Measurements from ENCODE around the gene WASF1.
A peak's percentile ranks its signal among the peaks of the same experiment; 100 is the strongest.
"Not testable (repeated sequence)": the region's sequence is repeated elsewhere in the genome, so short reads cannot be mapped to it uniquely, and the experiment has no call there.

WASF1 gene

GRCh38 chr6:110173506-110174132, 5.9 kb downstream of the WASF1 start:
- no peak for DNase-seq (ENCODE audit: low read depth)

DNA sequence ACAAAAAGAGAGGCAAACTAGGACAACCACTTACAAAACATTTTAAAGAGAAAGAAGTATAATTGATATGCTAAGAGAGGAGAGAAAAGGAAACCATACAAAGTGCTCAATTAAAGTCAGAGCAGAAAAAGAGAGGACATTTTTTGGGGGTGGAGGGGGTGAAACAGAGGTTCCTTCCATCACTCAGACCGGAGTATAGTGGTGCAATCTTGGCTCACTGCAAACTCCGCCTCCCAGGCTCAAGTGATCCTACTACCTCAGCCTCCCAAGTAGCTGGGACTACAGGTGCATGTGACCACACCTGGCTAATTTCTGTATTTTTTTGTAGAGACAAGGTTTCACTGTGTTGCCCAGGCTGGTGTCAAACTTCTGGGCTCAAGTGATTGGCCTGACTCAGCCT, 9.4 kb downstream of the WASF1 start:
- DNase-seq (ENCODE audit: low read depth): no peak

DNA sequence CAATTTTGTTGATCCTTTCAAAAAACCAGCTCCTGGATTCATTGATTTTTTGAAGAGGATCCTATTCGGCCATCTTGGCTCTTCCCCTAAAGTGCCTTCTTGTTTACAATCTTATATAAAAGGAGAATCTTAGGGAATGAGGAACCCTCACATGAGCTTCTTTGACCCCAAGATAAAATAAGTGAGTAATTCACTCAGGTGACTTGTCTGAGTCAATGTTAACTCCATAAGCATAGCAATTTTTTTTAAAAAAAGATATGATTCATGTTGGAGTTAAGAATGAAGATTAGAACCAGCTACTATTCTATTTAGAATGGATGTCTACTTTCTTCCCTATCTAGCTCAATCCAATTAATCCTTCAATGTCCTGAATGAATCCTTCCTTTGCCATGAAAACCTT, 21.0 kb downstream of the WASF1 start:
- no peak for DNase-seq (ENCODE audit: low read depth)

GRCh38 chr6:110147870-110148269, 31.6 kb downstream of the WASF1 start:
- DNase-seq (ENCODE audit: low read depth): no peak

DNA sequence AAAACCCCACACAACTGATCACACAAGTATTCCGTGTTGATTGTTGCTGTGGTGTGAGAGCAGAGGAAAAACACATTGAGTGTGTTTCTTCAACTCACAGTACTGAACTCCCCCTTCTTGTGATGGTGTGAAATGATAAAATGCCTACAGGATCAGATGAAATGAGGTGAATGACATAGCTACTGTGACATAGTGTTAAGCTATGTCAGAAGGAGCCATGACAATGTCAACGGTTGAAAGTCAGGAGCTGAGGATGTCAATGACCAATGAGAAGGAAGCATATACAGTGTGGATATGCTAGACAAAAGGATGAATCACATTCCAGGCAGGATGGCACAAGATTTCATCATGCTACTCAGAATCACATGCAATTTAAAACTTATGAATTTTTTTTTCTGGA, 38.8 kb downstream of the WASF1 start:
- DNase-seq (ENCODE audit: low read depth): peak; percentile 16

DNA sequence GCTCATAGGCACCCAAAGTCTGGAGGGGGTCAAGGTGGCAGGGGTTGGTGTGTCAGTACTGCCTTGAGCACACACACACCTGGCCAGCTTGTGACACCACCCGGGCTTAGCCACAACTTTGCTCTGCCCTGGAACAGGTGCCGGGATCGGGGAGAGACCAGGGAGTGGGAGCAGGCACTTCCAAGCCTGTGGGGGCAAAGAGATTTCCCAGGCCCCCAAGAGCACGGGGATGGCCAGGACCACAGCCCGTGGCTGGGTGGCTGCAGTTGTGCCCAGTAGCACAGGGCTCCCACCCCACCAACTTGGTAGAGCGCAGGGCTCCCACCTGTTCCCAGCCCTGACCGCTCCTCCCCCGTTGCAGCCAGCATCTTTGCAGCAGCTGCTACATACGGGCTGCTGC, 40.4 kb downstream of the WASF1 start:
- DNase-seq (ENCODE audit: low read depth): no peak

DNA sequence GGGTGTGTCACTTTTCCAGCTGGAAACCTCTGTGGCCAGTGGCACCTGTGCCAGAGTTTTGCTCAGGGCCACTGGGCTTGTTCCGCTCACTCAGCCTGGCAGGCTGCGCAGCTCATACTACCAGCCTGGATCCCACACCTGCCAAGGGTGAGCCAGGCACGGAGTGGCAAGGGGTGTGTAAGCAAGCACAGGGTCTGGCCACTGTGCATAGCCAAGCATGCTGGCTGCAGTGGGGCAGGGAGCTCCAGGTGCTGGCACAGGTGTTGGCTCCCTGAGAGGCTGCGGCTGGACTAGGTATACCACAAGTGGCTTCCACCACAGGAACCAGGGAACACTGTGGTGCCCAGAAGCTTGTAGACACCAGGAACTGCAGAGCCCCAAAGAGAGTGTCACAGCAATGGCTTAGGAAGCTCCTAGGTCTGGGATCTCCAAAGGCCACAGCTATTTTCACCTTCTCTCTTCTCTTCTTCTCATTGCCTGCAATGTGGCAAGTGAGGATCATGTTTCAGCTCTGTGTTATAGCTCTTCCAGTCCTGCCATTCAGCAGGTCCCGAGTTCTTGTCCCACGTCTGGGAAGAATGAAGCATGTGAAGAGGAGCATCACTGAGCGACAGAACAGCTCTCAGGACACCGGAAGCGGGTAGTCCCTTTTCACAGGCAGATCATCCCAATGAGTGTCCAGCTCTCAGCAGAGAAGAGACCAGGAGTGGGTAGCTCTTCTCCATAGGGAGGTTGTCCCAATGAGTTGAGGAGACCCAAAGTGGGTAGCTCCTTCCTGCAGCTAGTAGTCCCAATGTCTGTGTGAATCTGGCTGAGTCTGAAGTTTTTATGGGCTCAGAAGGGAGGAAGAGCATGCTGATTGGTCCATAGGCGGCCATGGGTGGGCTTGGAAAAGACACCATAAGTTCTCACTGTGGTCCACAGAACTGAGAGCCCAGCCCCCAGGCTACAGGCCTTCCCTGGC, 41.3 kb downstream of the WASF1 start:
- DNase-seq (ENCODE audit: low read depth): no peak

GRCh38 chr6:110130362-110130761, 49.1 kb downstream of the WASF1 start:
- no peak for DNase-seq (ENCODE audit: low read depth)

DNA sequence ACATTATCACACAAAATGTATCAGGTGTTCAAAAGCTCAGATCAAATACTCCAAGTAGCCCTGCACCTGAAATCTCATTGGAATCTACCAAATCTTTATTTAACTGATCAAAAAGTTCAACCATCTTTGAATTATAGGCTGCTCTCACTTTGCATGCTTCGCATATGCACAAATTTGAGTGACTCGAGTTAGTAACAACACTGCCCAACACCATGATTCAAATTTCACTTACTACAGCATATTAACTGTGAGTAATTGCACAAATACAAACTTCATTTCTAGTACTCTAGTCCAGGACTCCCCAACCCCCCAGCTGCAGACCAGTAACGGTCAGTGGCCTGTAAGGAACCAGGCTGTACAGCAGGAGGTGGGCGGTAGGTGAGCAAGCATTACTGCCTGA, 51.1 kb downstream of the WASF1 start:
- DNase-seq (ENCODE audit: low read depth): no peak

GRCh38 chr6:110125361-110125760, 54.1 kb downstream of the WASF1 start:
- DNase-seq (ENCODE audit: low read depth): no peak

DNA sequence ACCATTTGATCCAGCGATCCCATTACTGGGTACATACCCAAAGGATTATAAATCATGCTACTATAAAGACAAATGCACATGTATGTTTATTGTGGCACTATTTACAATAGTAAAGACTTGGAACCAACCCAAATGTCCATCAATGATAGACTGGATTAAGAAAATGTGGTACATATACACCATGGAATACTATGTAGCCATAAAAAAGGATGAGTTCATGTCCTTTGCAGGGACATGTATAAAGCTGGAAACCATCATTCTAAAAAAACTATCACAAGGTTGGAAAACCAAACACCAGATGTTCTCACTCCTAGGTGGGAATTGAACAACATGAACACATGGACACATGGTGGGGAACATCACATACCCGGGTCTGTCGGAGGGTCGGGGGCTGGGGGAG, 57.8 kb downstream of the WASF1 start:
- DNase-seq (ENCODE audit: low read depth): not testable (repeated sequence)

DNA sequence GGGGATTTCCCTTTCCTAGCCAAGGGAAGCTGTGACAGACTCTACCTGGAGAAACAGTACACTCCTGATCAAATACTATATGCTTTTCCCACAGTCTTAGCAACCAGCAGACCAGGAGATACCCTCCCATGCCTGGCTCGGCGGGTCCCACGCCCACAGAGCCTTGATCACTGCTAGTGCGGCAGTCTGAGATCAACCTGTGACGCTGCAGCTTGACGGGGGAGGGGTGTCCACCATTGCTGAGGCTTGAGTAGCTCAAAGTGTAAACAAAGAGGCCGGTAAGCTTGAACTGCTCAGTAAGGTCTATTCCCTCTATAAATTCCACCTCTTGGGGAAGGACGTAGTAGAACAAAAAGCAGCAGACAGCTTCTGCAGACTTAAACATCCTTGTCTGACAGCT, 63.2 kb downstream of the WASF1 start:
- no peak for DNase-seq (ENCODE audit: low read depth)

DNA sequence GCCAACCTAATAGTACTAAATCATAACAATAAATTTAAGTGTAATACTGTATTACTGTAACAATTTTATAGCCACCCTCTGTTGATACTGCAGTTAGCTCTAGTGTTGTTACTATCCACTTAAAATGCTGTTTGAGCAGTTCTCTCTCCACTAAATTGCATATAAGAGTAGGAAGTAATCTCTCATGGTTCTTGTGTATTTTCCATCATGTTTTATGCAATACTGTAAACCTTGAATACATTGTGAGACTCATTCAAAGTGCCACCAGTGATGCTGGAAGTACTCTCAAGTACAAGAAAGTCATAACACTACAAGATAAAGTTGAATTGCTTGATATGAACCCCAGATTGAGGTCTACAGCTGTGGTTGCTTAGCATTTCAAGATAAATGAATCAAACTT, 65.5 kb downstream of the WASF1 start:
- no peak for DNase-seq (ENCODE audit: low read depth)

DNA sequence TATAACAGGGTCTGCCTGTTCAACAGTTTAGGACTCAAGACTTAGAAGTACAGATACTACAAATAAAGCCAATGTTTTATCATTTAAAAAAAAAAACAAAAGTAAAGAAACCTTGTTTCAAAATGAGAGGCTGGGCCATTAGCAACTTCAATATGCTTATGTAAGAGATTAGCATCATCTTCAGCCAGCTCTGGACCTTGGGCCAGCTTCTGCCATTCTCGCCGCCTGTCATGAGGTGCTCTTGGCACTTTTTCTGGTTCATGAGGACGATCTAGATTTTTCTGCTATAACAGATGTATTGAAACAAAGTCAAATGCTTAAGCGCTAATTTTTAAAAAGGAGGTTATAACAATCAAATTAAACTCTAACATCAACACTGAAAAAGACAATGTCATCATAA, 74.2 kb downstream of the WASF1 start:
- DNase-seq (ENCODE audit: low read depth): no peak

- DNase-seq (ENCODE audit: low read depth): no peak
Observed at GRCh38 chr6:110103260-110103659, 76.2 kb downstream of the WASF1 start.

DNA sequence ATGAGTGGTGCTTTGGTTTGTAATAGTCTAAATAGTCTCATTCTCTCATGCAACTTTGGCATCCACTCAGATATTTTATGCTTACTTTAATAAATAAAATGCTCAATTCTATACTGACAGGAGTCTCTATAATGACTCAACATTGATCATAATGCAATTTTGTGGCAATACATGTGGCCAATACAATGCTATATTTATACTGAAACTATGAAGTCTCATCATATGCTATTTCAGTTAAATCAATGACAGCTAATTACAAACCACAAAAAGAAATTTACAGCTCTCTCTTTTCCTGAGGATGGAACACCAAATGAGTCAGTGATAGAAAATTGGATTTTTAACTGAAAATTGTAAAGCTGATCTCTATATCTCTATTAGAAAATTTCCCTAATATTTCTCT, 77.1 kb downstream of the WASF1 start:
- DNase-seq (ENCODE audit: low read depth): no peak

GRCh38 chr6:110101885-110102284, 77.6 kb downstream of the WASF1 start:
- no peak for DNase-seq (ENCODE audit: low read depth)

- no peak for DNase-seq (ENCODE audit: low read depth)
Observed at GRCh38 chr6:110098511-110099116, 80.9 kb downstream of the WASF1 start.

DNA sequence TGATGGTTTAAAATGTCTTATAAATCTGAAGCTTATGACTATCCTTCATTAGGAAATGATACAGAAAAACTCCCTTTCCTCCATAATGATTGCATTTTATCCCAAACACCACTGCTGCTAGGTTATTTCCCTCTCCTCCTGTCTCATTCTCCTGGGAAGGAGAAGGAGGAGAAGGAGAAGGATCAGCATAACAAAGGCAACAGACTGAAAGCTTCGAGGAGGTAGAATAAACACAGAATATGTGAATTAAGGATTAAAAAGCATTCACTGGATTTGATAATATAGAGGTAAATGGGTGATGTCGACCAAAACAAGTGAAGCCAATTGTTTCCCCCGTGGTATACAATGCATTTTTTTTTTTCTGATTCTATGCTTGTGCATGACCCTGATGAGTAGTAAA, 82.0 kb downstream of the WASF1 start:
- no peak for DNase-seq (ENCODE audit: low read depth)

DNA sequence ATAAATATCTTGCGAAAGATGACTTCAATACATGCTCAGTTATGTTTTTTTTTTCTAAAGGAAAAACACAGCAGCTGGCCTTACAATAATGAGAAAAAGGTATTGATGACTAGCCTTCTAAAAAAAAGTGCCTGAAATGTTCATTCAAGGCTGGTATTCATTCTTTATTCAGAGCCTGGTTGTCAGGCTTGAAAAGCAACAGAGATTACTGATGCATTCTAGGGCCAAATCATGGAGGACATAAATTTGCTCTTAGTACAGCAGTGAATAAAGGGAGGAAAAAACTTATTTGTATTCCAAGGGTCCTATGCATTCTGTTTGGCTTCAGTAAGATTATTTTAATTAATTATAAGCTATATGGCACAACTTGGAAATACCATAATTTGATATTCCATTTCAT, 83.5 kb downstream of the WASF1 start:
- no peak for DNase-seq (ENCODE audit: low read depth)

DNA sequence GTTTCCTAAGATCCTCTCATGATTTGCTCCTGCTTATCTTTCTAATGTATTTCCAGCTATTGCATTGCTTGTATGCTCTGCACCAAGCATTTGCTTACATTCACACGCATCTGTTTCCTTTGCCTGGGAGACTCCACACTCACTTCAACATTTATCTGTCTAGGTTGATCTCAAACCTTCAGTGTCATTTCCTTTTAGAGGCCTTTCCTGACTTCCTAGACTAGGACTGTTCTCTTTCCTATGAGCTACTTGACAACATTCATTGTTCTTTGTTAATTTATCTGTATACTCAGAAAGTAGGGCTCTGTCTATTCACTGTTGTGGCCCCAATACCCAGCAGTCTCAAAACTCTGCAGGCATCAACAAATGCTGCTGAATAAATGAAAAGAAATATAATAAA, 84.4 kb downstream of the WASF1 start:
- DNase-seq (ENCODE audit: low read depth): no peak

DNA sequence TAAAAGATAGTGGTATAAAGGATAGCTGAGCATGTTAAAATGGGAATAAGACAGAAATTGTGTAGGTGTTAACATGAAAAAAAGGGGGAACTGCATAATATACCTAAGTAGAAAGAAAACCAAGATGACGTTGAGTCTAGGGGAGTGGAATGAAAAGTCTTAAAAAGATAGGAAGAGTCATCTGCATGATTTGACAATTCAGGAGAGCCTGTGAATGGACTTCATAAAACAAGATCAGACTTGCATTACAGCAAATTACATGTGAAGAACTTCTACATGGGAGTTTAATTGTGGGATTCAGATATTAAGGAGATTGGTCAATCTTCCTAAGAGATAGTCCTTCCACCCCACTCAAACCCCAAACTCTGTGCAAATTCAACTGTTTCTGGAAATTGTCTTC, 85.5 kb downstream of the WASF1 start:
- DNase-seq (ENCODE audit: low read depth): no peak

GRCh38 chr6:110090876-110091275, 88.6 kb downstream of the WASF1 start:
- DNase-seq (ENCODE audit: low read depth): no peak
